H1 (cell line): ENCODE data around the gene PNRC1. TPM values are rescaled to one million over a fixed set of nuclear protein-coding genes. Genes with fewer than 3 reads are reported as not detected.

Experiments used
- CBX5 ChIP-seq: fragments of 300-800, 300-1000 bp; sonication (generic); IDR thresholded peaks from 2 replicates; pipeline ENCODE4 v1.7.1; 2016; ENCODE audit warnings: antibody characterized with exemption, low read length, low read depth
- NRF1 ChIP-seq: IDR thresholded peaks from 2 replicates; pipeline ENCODE4 v1.6.1; 2011; ENCODE audit warnings: mild to moderate bottlenecking, low read depth, low read length, improper control_type of control experiment
- SAP30 ChIP-seq: fragments of 300-600 bp; sonication (generic); IDR thresholded peaks from 2 replicates; pipeline ENCODE4 v1.7.1; 2012; ENCODE audit warnings: low read length, moderate library complexity, mild to moderate bottlenecking, inconsistent platforms; ENCODE audit not compliant: insufficient read depth, insufficient replicate concordance
- SIX5 ChIP-seq: IDR thresholded peaks from 2 replicates; pipeline ENCODE4 v1.6.1; 2011; ENCODE audit warnings: mild to moderate bottlenecking, low read depth, low read length
- polyA plus RNA-seq, 7 experiments: library from polyadenylated mRNA; depleted of rRNA in 3 of 7; stranded (reverse) in 5 of 7; unstranded in 2 of 7; fragments of >200 nt in 5 of 7; fragments of 200-250 nt in 2 of 7; gene quantifications; 1 replicate in 5 of 7; 2 replicates in 1 of 7; 4 replicates in 1 of 7; pipeline versions ENCODE4 v1.2.1 to v1.2.3, GENCODE V29; 2011 to 2013; ENCODE audit warnings: missing spikeins in 2 of 7, mixed read lengths in 2 of 7
- total RNA-seq: library from RNA; stranded (reverse); fragmentation: NEBNext Ultra II Directional; extraction: Animal tissue kit (Norgen Biotek cat#: 25700); gene quantifications from 2 replicates; pipeline ENCODE4 v1.2.1, GENCODE V29; 2021
- TF ChIP-seq, protein P1 (sequence below), 3 experiments: IDR thresholded peaks; 1 replicate in 2 of 3; 2 replicates in 1 of 3; pipeline versions ENCODE4 v1.5.1 to v1.6.1; 2011; ENCODE audit warnings: low read length in 3 of 3, mild to moderate bottlenecking in 3 of 3, inconsistent platforms in 2 of 3, low read depth in 1 of 3, moderate library complexity in 1 of 3; ENCODE audit not compliant: insufficient read depth in 1 of 3; ENCODE audit errors: control extremely low read depth in 1 of 3
- TF ChIP-seq, protein P2 (sequence below): fragments of 300-600 bp; sonication (generic); IDR thresholded peaks from 2 replicates; pipeline ENCODE4 v1.7.1; 2012; ENCODE audit warnings: low read length, moderate library complexity, mild to moderate bottlenecking, inconsistent platforms; ENCODE audit not compliant: insufficient replicate concordance

The PNRC1 gene
- total and polyA plus RNA-seq, 2 of the 8 experiments (the other 6 are each of a cell fraction or from before 2014, with no cell fraction given): 6.3 to 48.5 TPM

DNA sequence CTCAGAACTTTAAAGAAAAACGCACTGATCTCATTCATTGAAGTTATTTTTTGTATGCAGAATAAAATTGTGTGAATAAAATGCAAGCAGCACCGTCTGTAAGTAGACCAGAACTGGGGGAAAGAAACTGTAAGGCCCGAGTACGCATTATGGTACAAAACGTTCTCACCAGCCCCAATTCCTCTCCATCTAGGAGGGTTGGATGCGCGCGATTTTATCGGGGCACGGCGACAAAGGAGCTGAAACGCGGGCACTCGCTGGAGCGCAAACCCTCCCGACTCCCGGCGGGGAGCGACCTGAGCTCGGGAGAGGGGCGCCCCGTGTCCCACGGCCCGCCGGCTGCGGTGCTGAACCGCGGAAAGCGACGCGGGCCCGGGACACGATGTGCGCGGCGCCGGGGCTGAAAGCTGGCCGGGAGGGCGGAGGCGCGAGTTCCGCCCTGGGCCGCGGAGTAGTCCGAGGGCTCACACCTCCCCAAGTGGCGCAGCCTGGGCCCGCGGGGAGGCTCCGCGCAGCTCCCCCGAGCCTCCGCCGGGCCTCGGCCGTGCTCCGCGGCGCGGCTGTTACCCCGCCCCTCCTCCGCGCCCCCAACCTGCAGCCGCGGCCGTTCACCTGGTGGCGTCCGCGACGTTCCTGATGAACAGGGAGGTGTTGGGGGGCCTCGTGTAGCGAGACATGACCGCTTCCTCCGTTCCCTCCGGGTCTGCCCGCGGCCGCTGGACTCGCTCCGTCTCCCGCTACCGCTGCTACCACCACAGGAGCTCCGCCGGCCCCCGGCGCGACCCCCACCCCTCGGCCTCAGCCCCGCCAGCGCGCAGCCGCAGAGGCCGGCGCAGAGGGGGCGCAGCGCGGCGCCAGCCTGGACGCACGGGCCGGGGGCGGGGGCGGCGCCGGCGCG is 36.9 kb downstream of the PNRC1 start, which contains the start of gene SRSF12 (continued):
- TF ChIP-seq, protein P1, sequence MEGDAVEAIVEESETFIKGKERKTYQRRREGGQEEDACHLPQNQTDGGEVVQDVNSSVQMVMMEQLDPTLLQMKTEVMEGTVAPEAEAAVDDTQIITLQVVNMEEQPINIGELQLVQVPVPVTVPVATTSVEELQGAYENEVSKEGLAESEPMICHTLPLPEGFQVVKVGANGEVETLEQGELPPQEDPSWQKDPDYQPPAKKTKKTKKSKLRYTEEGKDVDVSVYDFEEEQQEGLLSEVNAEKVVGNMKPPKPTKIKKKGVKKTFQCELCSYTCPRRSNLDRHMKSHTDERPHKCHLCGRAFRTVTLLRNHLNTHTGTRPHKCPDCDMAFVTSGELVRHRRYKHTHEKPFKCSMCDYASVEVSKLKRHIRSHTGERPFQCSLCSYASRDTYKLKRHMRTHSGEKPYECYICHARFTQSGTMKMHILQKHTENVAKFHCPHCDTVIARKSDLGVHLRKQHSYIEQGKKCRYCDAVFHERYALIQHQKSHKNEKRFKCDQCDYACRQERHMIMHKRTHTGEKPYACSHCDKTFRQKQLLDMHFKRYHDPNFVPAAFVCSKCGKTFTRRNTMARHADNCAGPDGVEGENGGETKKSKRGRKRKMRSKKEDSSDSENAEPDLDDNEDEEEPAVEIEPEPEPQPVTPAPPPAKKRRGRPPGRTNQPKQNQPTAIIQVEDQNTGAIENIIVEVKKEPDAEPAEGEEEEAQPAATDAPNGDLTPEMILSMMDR (IDR thresholded peaks at IDR 0.05; ENCODE audit: control extremely low read depth in 1 of 3, insufficient read depth in 1 of 3, low read depth in 1 of 3, low read length in 3 of 3): no peak
- TF ChIP-seq CBX5 (no peak), SIX5 (no peak), SAP30 (no peak), NRF1 (peak; percentile 23; the same call in 1 of the 2 replicates)
- TF ChIP-seq, protein P2, sequence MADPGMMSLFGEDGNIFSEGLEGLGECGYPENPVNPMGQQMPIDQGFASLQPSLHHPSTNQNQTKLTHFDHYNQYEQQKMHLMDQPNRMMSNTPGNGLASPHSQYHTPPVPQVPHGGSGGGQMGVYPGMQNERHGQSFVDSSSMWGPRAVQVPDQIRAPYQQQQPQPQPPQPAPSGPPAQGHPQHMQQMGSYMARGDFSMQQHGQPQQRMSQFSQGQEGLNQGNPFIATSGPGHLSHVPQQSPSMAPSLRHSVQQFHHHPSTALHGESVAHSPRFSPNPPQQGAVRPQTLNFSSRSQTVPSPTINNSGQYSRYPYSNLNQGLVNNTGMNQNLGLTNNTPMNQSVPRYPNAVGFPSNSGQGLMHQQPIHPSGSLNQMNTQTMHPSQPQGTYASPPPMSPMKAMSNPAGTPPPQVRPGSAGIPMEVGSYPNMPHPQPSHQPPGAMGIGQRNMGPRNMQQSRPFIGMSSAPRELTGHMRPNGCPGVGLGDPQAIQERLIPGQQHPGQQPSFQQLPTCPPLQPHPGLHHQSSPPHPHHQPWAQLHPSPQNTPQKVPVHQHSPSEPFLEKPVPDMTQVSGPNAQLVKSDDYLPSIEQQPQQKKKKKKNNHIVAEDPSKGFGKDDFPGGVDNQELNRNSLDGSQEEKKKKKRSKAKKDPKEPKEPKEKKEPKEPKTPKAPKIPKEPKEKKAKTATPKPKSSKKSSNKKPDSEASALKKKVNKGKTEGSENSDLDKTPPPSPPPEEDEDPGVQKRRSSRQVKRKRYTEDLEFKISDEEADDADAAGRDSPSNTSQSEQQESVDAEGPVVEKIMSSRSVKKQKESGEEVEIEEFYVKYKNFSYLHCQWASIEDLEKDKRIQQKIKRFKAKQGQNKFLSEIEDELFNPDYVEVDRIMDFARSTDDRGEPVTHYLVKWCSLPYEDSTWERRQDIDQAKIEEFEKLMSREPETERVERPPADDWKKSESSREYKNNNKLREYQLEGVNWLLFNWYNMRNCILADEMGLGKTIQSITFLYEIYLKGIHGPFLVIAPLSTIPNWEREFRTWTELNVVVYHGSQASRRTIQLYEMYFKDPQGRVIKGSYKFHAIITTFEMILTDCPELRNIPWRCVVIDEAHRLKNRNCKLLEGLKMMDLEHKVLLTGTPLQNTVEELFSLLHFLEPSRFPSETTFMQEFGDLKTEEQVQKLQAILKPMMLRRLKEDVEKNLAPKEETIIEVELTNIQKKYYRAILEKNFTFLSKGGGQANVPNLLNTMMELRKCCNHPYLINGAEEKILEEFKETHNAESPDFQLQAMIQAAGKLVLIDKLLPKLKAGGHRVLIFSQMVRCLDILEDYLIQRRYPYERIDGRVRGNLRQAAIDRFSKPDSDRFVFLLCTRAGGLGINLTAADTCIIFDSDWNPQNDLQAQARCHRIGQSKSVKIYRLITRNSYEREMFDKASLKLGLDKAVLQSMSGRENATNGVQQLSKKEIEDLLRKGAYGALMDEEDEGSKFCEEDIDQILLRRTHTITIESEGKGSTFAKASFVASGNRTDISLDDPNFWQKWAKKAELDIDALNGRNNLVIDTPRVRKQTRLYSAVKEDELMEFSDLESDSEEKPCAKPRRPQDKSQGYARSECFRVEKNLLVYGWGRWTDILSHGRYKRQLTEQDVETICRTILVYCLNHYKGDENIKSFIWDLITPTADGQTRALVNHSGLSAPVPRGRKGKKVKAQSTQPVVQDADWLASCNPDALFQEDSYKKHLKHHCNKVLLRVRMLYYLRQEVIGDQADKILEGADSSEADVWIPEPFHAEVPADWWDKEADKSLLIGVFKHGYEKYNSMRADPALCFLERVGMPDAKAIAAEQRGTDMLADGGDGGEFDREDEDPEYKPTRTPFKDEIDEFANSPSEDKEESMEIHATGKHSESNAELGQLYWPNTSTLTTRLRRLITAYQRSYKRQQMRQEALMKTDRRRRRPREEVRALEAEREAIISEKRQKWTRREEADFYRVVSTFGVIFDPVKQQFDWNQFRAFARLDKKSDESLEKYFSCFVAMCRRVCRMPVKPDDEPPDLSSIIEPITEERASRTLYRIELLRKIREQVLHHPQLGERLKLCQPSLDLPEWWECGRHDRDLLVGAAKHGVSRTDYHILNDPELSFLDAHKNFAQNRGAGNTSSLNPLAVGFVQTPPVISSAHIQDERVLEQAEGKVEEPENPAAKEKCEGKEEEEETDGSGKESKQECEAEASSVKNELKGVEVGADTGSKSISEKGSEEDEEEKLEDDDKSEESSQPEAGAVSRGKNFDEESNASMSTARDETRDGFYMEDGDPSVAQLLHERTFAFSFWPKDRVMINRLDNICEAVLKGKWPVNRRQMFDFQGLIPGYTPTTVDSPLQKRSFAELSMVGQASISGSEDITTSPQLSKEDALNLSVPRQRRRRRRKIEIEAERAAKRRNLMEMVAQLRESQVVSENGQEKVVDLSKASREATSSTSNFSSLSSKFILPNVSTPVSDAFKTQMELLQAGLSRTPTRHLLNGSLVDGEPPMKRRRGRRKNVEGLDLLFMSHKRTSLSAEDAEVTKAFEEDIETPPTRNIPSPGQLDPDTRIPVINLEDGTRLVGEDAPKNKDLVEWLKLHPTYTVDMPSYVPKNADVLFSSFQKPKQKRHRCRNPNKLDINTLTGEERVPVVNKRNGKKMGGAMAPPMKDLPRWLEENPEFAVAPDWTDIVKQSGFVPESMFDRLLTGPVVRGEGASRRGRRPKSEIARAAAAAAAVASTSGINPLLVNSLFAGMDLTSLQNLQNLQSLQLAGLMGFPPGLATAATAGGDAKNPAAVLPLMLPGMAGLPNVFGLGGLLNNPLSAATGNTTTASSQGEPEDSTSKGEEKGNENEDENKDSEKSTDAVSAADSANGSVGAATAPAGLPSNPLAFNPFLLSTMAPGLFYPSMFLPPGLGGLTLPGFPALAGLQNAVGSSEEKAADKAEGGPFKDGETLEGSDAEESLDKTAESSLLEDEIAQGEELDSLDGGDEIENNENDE: no peak
